HCT116 (cell line): ENCODE measurements around the gene SOAT2.

ENCODE experiments used
- CBX3 ChIP-seq: IDR thresholded peaks from 2 replicates; pipeline ENCODE4 v1.6.1; 2012; ENCODE audit warnings: low read depth
- EZH2 ChIP-seq: fragments of 200-600 bp; sonication (generic); IDR thresholded peaks from 2 replicates; pipeline ENCODE4 v1.6.1; 2017; ENCODE audit warnings: antibody characterized with exemption, mixed run types
- FOSL1 ChIP-seq: IDR thresholded peaks from 2 replicates; pipeline ENCODE4 v1.6.1; 2012; ENCODE audit warnings: low read depth
- POLR2A ChIP-seq: IDR thresholded peaks from 2 replicates; pipeline ENCODE4 v1.7.0; 2011; ENCODE audit warnings: borderline replicate concordance; ENCODE audit not compliant: insufficient read depth, insufficient read length; ENCODE audit errors: extremely low read depth
- RAD21 ChIP-seq: IDR thresholded peaks from 2 replicates; pipeline ENCODE4 v1.6.1; 2012; ENCODE audit warnings: low read depth, mild to moderate bottlenecking
- SRF ChIP-seq: IDR thresholded peaks from 2 replicates; pipeline ENCODE4 v1.6.1; 2012; ENCODE audit warnings: low read depth
- TCF7L2 ChIP-seq: IDR thresholded peaks from 2 replicates; pipeline ENCODE4 v1.7.0; 2011; ENCODE audit warnings: borderline replicate concordance, inconsistent platforms; ENCODE audit not compliant: insufficient read depth, insufficient read length; ENCODE audit errors: extremely low read depth
- YY1 ChIP-seq: IDR thresholded peaks from 2 replicates; pipeline ENCODE4 v1.6.1; 2011; ENCODE audit warnings: low read length, low read depth, moderate library complexity, mild to moderate bottlenecking; ENCODE audit not compliant: insufficient replicate concordance; ENCODE audit errors: extremely low read depth
- TF ChIP-seq, protein P1 (sequence below), 3 experiments: fragments of 200-600 bp in 1 of 3; sonication (generic) in 1 of 3; IDR thresholded peaks in 2 of 3; conservative IDR thresholded peaks in 1 of 3; 2 replicates each; pipeline ENCODE4 v1.5.1; 2012 to 2017; ENCODE audit warnings: low read depth in 2 of 3, low read length in 2 of 3, antibody characterized with exemption in 1 of 3, borderline replicate concordance in 1 of 3, control low read depth in 1 of 3, mild to moderate bottlenecking in 1 of 3, mixed read lengths in 1 of 3, mixed run types in 1 of 3, moderate library complexity in 1 of 3; ENCODE audit not compliant: insufficient read depth in 1 of 3

DNA sequence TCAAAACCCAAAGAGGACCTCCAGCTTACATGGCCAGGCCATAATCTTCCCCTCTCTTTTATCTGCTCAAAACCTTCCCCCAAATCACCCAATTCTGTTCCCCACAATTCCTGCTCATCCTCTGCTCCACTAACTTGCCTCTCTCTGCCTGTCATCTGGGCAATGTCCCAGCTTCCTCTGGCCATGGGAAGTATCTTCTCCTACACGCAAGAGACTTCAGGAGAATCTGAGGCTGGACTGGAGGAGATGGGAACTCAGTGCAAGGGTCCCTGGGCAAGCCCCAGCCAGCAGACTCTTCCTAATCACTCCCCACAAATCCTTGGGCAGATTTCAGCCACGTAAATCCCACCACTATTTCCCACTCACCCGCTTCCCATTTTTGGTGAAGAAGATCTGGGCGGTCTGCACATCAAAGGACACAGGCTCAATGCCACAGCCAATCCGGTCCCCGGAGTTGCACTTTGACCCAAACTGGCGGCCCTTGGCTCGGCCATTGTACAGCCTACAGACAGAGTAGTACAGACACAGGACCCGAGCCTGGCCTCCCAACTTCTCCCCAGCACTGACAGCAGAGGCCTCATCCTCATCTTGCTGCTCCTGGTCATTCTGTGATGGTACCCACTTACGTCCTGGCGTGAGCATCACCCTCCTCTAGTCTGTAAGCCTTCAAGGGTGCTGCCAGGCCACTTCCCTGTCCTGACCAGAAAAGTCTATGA lies 28.8 kb upstream of the SOAT2 start:
- TF ChIP-seq RAD21 (no peak), FOSL1 (no peak), EZH2 (no peak), YY1 (no peak), TCF7L2 (no peak), SRF (no peak), CBX3 (no peak), POLR2A (no peak)
- TF ChIP-seq, protein P1, sequence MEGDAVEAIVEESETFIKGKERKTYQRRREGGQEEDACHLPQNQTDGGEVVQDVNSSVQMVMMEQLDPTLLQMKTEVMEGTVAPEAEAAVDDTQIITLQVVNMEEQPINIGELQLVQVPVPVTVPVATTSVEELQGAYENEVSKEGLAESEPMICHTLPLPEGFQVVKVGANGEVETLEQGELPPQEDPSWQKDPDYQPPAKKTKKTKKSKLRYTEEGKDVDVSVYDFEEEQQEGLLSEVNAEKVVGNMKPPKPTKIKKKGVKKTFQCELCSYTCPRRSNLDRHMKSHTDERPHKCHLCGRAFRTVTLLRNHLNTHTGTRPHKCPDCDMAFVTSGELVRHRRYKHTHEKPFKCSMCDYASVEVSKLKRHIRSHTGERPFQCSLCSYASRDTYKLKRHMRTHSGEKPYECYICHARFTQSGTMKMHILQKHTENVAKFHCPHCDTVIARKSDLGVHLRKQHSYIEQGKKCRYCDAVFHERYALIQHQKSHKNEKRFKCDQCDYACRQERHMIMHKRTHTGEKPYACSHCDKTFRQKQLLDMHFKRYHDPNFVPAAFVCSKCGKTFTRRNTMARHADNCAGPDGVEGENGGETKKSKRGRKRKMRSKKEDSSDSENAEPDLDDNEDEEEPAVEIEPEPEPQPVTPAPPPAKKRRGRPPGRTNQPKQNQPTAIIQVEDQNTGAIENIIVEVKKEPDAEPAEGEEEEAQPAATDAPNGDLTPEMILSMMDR (IDR thresholded peaks at IDR 0.05 in 2 of 3, conservative IDR thresholded peaks at IDR 0.05 in 1 of 3; ENCODE audit: borderline replicate concordance in 1 of 3, insufficient read depth in 1 of 3, low read depth in 2 of 3, low read length in 2 of 3), result no peak
